DND-41 (cell line): ENCODE data around the gene TRIM34.

Experiments used
- ATAC-seq: fragments of 200-7000 bp; cut with Tn5 transposase; 3 replicates; pipeline ENCODE4 v1.9.1; 2021; ENCODE audit warnings: low read depth; ENCODE audit not compliant: insufficient read depth
- DNase-seq: peaks from one replicate; pipeline ENCODE4 v3.0.0-alpha.2; 2020
- H2AFZ ChIP-seq: 2 replicates; pipeline ENCODE4 v1.6.0; 2012; ENCODE audit warnings: low read depth, low read length
- H3K27ac ChIP-seq: 2 replicates; pipeline ENCODE4 v1.5.1; 2012; ENCODE audit warnings: low read length, inconsistent platforms
- H3K27me3 ChIP-seq: fragments of 200-600 bp; sonication (generic); 2 replicates; pipeline ENCODE4 v1.6.0; 2012; ENCODE audit warnings: low read length, mild to moderate bottlenecking, inconsistent platforms; ENCODE audit not compliant: insufficient read depth, poor library complexity
- H3K36me3 ChIP-seq: 2 replicates; pipeline ENCODE4 v1.5.1; 2012; ENCODE audit warnings: low read length, inconsistent platforms; ENCODE audit not compliant: insufficient read depth
- H3K4me1 ChIP-seq: 2 replicates; pipeline ENCODE4 v1.5.1; 2012; ENCODE audit warnings: mild to moderate bottlenecking, low read length; ENCODE audit not compliant: insufficient read depth
- H3K4me2 ChIP-seq: 2 replicates; pipeline ENCODE4 v1.6.0; 2012; ENCODE audit warnings: mild to moderate bottlenecking, moderate library complexity, low read length, inconsistent platforms; ENCODE audit not compliant: insufficient read depth
- H3K4me3 ChIP-seq, 2 experiments: fragments of 200-600 bp in 1 of 2; shearing (Covaris generic) in 1 of 2; 2 replicates each; pipeline ENCODE4 v1.5.1; 2012 to 2016; ENCODE audit warnings: inconsistent platforms in 2 of 2, low read length in 2 of 2, mild to moderate bottlenecking in 2 of 2, low read depth in 1 of 2, moderate library complexity in 1 of 2
- H3K79me2 ChIP-seq: 2 replicates; pipeline ENCODE4 v1.6.0; 2012; ENCODE audit warnings: low read length, inconsistent platforms; ENCODE audit not compliant: insufficient read depth
- H3K9ac ChIP-seq: 2 replicates; pipeline ENCODE4 v1.6.0; 2012; ENCODE audit warnings: low read depth, mild to moderate bottlenecking, inconsistent platforms, low read length, moderate library complexity
- H3K9me3 ChIP-seq: 2 replicates; pipeline ENCODE4 v1.5.1; 2012; ENCODE audit warnings: low read length, moderate library complexity, mild to moderate bottlenecking, inconsistent platforms; ENCODE audit not compliant: insufficient read depth, severe bottlenecking
- H4K20me1 ChIP-seq: 2 replicates; pipeline ENCODE4 v1.6.0; 2012; ENCODE audit warnings: low read length; ENCODE audit not compliant: insufficient read depth
- CTCF ChIP-seq: IDR thresholded peaks from 2 replicates; pipeline ENCODE4 v1.5.1; 2012; ENCODE audit warnings: borderline replicate concordance, low read length, moderate library complexity, mild to moderate bottlenecking; ENCODE audit not compliant: poor library complexity, severe bottlenecking; ENCODE audit errors: extremely low read depth
- EZH2 ChIP-seq: IDR thresholded peaks from 3 replicates; pipeline ENCODE4 v1.6.1; 2012; ENCODE audit warnings: borderline replicate concordance, low read depth, mild to moderate bottlenecking, moderate library complexity, low read length, inconsistent platforms; ENCODE audit not compliant: severe bottlenecking

Gene TRIM34

DNA sequence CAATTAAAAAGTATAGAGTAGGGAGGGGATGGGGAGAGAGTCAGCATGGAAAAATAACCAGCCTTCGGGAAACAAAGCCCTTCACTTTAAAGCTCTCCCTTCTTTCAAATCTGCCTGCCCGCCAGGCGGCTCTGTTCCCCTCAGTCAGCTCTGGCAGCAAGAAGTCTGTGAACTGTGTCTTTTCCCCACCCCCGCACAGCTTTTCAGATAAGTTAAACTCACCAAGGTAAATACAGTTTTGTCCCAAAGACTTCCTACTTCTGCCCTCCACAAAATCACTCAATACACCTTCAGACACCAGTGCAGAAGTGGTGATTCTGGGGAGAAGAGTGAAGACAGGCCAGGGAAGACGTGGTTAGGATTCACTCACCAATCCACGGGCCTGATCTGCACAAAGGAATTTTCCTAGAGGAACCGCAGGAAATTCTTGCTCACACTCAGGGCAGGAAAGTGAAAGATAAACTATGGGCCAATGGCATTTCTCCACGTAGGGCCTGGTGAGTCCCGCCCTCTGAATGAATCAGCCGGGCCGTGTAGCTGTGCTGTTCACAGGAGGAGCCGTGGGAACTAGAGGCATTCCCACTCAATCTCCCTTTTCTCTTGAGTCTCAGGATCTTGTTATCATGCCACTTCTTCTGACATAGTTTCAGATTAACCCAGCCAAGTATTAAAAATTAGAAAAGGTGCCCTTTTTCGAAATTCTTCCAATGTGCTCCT is 60.0 kb downstream of the TRIM34 start, which contains the start of gene TRIM5:
Gene TRIM5, minus strand, starts transcription at position 429 of the 717 bp plus-strand sequence. CDS start 4,897 bp downstream, outside the sequence.
- Histone ChIP-seq H2AFZ (peak within 1 kb of the TSS; percentile 94), H3K79me2 (peaks cover 25% of the 10 kb centered on the region), H3K27me3 (no peaks in the 10 kb centered on the region), H3K4me2 (peak within 1 kb of the TSS; percentile 72), H3K9ac (peak within 1 kb of the TSS; percentile 68), H3K27ac (peak within 1 kb of the TSS; percentile 93), H4K20me1 (no peaks in the 10 kb centered on the region; the same call in 1 of the 2 replicates), H3K4me1 (peaks cover 38% of the 10 kb centered on the region), H3K4me3 (peak within 1 kb of the TSS; percentile 45 to 79), H3K9me3 (no peaks in the 10 kb centered on the region), H3K36me3 (peaks cover under 1% of the 10 kb centered on the region)
- no peak for TF ChIP-seq EZH2
- TF ChIP-seq CTCF, result peak; percentile 74
- ATAC-seq (peak; percentile 85), DNase-seq (peak; percentile 81)

DNA sequence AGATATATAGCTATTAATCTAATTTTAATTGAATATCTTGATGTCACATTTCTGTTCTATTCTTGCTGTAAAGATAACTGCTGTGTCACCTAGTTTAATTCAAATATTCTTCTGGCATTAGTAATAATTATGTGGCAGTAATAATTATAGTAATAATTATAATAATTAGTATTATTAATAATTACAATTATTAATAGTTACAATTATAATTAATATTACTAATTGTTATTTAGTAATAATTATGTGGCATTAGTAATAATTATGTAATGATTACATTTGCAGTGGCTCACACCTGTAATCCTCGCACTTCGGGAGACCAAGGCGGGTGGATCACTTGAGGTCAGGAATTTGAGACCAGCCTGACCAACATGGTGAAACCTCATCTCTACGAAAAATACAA is 61.6 kb downstream of the TRIM34 start:
- Histone ChIP-seq H3K27me3 (no peaks in the 10 kb centered on the region), H2AFZ (no peak overlapping the region), H3K9ac (no peak overlapping the region), H3K9me3 (no peaks in the 10 kb centered on the region), H3K4me3 (no peak overlapping the region), H3K27ac (no peak overlapping the region), H3K4me1 (peaks cover 53% of the 10 kb centered on the region), H3K79me2 (peaks cover 39% of the 10 kb centered on the region), H3K36me3 (no peaks in the 10 kb centered on the region), H3K4me2 (no peak overlapping the region), H4K20me1 (no peaks in the 10 kb centered on the region; the same call in 1 of the 2 replicates)
- no peak for TF ChIP-seq CTCF
- DNase-seq (no peak), ATAC-seq (no peak)

- DNase-seq (no peak), ATAC-seq (no peak)
- peaks cover 37% of the 10 kb centered on the region for H3K79me2 ChIP-seq
- no peaks in the 10 kb centered on the region for H3K9me3 ChIP-seq
- H2AFZ ChIP-seq, result peak overlapping the region; percentile 69; the same call in 1 of the 2 replicates
- H3K27ac ChIP-seq, result peak overlapping the region; percentile 87; the same call in 1 of the 2 replicates
- no peaks in the 10 kb centered on the region for H3K27me3 ChIP-seq
- no peaks in the 10 kb centered on the region for H4K20me1 ChIP-seq
- peak overlapping the region; percentile 74 for H3K4me2 ChIP-seq
- no peak overlapping the region for H3K4me3 ChIP-seq
- no peaks in the 10 kb centered on the region for H3K36me3 ChIP-seq
- H3K4me1 ChIP-seq, result peaks cover 53% of the 10 kb centered on the region
- TF ChIP-seq CTCF, result no peak
- no peak for TF ChIP-seq EZH2
- H3K9ac ChIP-seq, result no peak overlapping the region; the same call in 1 of the 2 replicates
Measured at GRCh38 chr11:5688482-5688881, 63.7 kb downstream of the TRIM34 start.
